ENCODE results near the gene SLC15A2.
"Not testable (repeated sequence)": the region's sequence is repeated elsewhere in the genome, so short reads cannot be mapped to it uniquely, and the experiment has no call there.

SLC15A2 gene

GRCh38 chr3:121894301-121894990, at the start of gene SLC15A2:
TSS of gene SLC15A2 (plus strand) at chr3:121894401. CDS start at chr3:121894477, 76 bp downstream.
- DNase-seq = no peak

GRCh38 chr3:121844892-121845291, 49.3 kb upstream of the SLC15A2 start:
- no peak for DNase-seq

GRCh38 chr3:121852256-121852655, 41.9 kb upstream of the SLC15A2 start:
- DNase-seq = no peak

GRCh38 chr3:121855555-121855954, 38.6 kb upstream of the SLC15A2 start:
- DNase-seq = peak; percentile 33

- not testable (repeated sequence) for DNase-seq
Observed at GRCh38 chr3:121857778-121858177, 36.4 kb upstream of the SLC15A2 start.

GRCh38 chr3:121863247-121863646, 31.0 kb upstream of the SLC15A2 start:
- DNase-seq = not testable (repeated sequence)

GRCh38 chr3:121863801-121864200, 30.4 kb upstream of the SLC15A2 start:
- DNase-seq = no peak

GRCh38 chr3:121869736-121870135, 24.5 kb upstream of the SLC15A2 start:
- no peak for DNase-seq

- no peak for DNase-seq
Observed at GRCh38 chr3:121870717-121871116, 23.5 kb upstream of the SLC15A2 start.

GRCh38 chr3:121871430-121871829, 22.8 kb upstream of the SLC15A2 start:
- no peak for DNase-seq

- DNase-seq = no peak
Observed at GRCh38 chr3:121878411-121878810, 15.8 kb upstream of the SLC15A2 start.

- peak; percentile 8 for DNase-seq
Observed at GRCh38 chr3:121883507-121883906, 10.7 kb upstream of the SLC15A2 start.

- no peak for DNase-seq
Observed at GRCh38 chr3:121885386-121885785, 8.8 kb upstream of the SLC15A2 start.

GRCh38 chr3:121895121-121895520, 920 bp downstream of the SLC15A2 start:
- DNase-seq = no peak

GRCh38 chr3:121895736-121896135, 1.5 kb downstream of the SLC15A2 start:
- no peak for DNase-seq

GRCh38 chr3:121896823-121897222, 2.6 kb downstream of the SLC15A2 start:
- DNase-seq = no peak

- DNase-seq = no peak
Observed at GRCh38 chr3:121897296-121897695, 3.1 kb downstream of the SLC15A2 start.

- DNase-seq = no peak
Observed at GRCh38 chr3:121913305-121913990, 19.2 kb downstream of the SLC15A2 start.

GRCh38 chr3:121914081-121914998, 20.1 kb downstream of the SLC15A2 start:
- DNase-seq = no peak

GRCh38 chr3:121916189-121916588, 22.0 kb downstream of the SLC15A2 start:
- no peak for DNase-seq

GRCh38 chr3:121918779-121919483, 24.7 kb downstream of the SLC15A2 start:
- DNase-seq = no peak

GRCh38 chr3:121924734-121925133, 30.5 kb downstream of the SLC15A2 start:
- no peak for DNase-seq

GRCh38 chr3:121926380-121926779, 32.2 kb downstream of the SLC15A2 start:
- no peak for DNase-seq

Data from COR-L47 (cell line).